Naive B cell (primary cell): ENCODE measurements around the gene LEFTY2. TPM values are rescaled to one million over a fixed set of nuclear protein-coding genes. Genes with fewer than 3 reads are reported as not detected.
"Not testable (repeated sequence)": the region's sequence is repeated elsewhere in the genome, so short reads cannot be mapped to it uniquely, and the experiment has no call there.

Source experiments
- ATAC-seq, 2 donors: fragments of 150-1000 bp; cut with Tn5 transposase; 2 replicates each; pipeline ENCODE4 v1.10.0; 2021; ENCODE audit warnings: low read depth in 2 of 2, mild to moderate bottlenecking in 2 of 2, moderate library complexity in 2 of 2
- DNase-seq: peaks from one replicate; pipeline ENCODE4 v3.0.0; 2022
- H3K27ac Mint-ChIP-seq, 6 donors: one replicate each; pipeline ENCODE4 v1.8.0; 2020 to 2022; ENCODE audit warnings: mild to moderate bottlenecking in 6 of 6, mixed read lengths in 6 of 6, moderate library complexity in 5 of 6, inconsistent platforms in 2 of 6
- H3K27me3 Mint-ChIP-seq, 3 donors: one replicate each; pipeline ENCODE4 v1.8.0; 2021 to 2022; ENCODE audit warnings: mixed read lengths in 3 of 3, mild to moderate bottlenecking in 1 of 3
- H3K36me3 Mint-ChIP-seq, 2 donors: one replicate each; pipeline ENCODE4 v1.8.0; 2020 to 2022; ENCODE audit warnings: mixed read lengths in 2 of 2, inconsistent platforms in 1 of 2, mild to moderate bottlenecking in 1 of 2
- H3K4me1 Mint-ChIP-seq, 3 donors: one replicate each; pipeline ENCODE4 v1.8.0; 2020 to 2022; ENCODE audit warnings: mixed read lengths in 3 of 3, inconsistent platforms in 1 of 3, mild to moderate bottlenecking in 1 of 3, moderate library complexity in 1 of 3
- H3K4me3 Mint-ChIP-seq, 8 donors: one replicate each; pipeline ENCODE4 v1.8.0; 2020 to 2022; ENCODE audit warnings: mild to moderate bottlenecking in 8 of 8, mixed read lengths in 8 of 8, moderate library complexity in 8 of 8, inconsistent platforms in 2 of 8
- H3K9me3 Mint-ChIP-seq, 7 donors: one replicate each; pipeline ENCODE4 v1.8.0; 2020 to 2022; ENCODE audit warnings: mixed read lengths in 7 of 7, mild to moderate bottlenecking in 5 of 7, inconsistent platforms in 2 of 7, moderate library complexity in 1 of 7
- polyA plus RNA-seq, 6 donors: library from polyadenylated mRNA; unstranded; fragments of 300-500 nt; fragmentation: Illumina TruSeq; gene quantifications; one replicate each; pipeline ENCODE4 v1.2.3, GENCODE V29; 2021; ENCODE audit warnings: low read depth in 6 of 6

The LEFTY2 gene
- polyA plus RNA-seq, 6 donors from 2014 or later = not detected

DNA sequence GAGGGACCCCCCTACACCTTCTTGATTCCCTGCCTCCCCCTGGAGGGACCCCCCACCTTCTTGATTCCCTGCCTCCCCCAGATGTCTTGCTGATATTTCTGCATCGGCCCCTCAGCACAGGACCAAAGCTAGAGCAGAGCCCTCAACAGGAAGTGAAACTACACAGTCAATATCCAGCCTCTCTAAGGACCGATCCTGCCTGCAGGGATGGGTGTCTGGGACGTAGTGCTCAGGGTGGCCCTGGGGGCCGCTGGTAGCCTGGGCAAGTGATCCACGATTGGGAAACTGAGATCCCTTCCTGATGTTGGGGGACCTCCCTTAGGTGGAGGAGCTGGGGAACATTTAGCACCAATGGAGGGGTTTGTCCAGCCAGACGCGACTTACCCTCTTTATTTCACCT, 3.9 kb upstream of the LEFTY2 start:
- no peaks in the 10 kb centered on the region for H3K9me3 Mint-ChIP-seq
- no peaks in the 10 kb centered on the region for H3K36me3 Mint-ChIP-seq
- peak; percentile 99 for ATAC-seq
- H3K4me1 Mint-ChIP-seq = peaks cover 5 to 14% (median 8%) of the 10 kb centered on the region in 3 donors
- H3K4me3 Mint-ChIP-seq = peak overlapping the region in 1 of 8 donors; percentile 53
- H3K27me3 Mint-ChIP-seq = peaks cover 11 to 19% (median 17%) of the 10 kb centered on the region in 3 donors
- H3K27ac Mint-ChIP-seq = peak overlapping the region in 1 of 6 donors; percentile 49
- peak; percentile 61 for DNase-seq

DNA sequence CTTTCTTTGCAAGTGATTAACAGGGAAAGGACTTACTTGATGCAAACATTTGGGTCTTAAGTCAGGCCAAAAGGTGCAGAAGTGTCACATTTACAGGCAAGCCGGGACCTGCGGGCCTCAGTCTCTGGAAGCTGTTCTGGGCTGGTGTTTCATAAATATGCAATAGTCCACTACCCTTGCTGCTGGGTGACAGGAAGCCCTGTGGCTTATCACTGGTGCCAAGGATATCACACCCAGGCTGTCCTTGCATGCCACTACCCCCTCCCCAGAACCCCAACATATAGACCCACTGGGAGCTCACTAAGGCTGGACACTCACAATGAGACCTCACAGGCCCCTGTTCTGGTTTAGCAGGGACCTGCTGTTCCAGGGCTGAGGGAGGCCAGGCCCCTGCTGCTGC, 3.4 kb upstream of the LEFTY2 start:
- H3K36me3 Mint-ChIP-seq = no peaks in the 10 kb centered on the region
- peak overlapping the region in 1 of 6 donors; percentile 48 for H3K27ac Mint-ChIP-seq
- H3K4me3 Mint-ChIP-seq = no peak overlapping the region
- peaks cover 5 to 14% (median 8%) of the 10 kb centered on the region in 3 donors for H3K4me1 Mint-ChIP-seq
- ATAC-seq (no peak), DNase-seq (no peak)
- H3K9me3 Mint-ChIP-seq = no peaks in the 10 kb centered on the region
- peaks cover 10 to 20% (median 16%) of the 10 kb centered on the region in 3 donors for H3K27me3 Mint-ChIP-seq

DNA sequence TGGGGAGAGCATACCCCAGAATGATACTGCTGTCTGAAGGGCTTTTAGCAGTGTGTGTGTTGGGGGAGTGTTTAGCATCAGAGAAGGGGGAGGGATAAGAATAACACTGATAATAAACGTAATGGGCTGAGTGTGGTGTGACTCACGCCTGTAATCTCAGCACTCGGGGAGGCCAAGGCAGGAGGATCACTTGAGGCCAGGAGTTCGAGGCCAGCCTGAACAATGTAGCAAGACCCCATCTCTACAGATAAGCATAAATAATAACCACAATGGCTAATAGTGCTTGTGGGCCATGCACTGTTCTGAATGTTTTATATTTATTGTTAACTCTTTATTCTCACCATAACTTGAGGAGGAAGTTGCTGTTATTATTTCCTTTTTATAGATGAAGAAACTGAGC, 2.6 kb upstream of the LEFTY2 start:
- DNase-seq = no peak
- no peak for ATAC-seq
- H3K4me3 Mint-ChIP-seq = no peak overlapping the region
- H3K4me1 Mint-ChIP-seq = peaks cover 5 to 14% (median 8%) of the 10 kb centered on the region in 3 donors
- H3K36me3 Mint-ChIP-seq = no peaks in the 10 kb centered on the region
- H3K27ac Mint-ChIP-seq = no peak overlapping the region
- peaks cover 8 to 24% (median 10%) of the 10 kb centered on the region in 3 donors for H3K27me3 Mint-ChIP-seq
- H3K9me3 Mint-ChIP-seq = no peaks in the 10 kb centered on the region

DNA sequence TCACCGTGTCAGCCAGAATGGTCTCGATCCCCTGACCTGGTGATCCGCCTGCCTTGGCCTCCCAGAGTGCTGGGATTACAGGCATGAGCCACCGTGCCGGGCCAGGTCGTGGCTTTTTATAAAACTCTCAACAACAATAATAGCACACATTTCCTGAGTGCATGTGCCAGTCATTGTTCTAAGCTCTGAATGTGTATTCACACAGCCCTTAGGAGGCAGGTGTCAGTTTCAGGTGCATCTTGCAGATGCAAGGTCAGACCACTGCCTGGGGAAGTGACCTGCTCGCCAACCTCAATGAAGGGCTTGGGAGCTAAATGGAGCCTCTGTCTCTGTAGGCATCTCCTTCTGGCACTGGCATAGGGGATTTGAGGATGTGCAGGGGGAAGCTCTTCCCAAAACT, 1.6 kb upstream of the LEFTY2 start:
- Mint-ChIP-seq H3K27ac (no peak overlapping the region), H3K27me3 (peaks cover 4 to 20% (median 8%) of the 10 kb centered on the region in 3 donors), H3K36me3 (no peaks in the 10 kb centered on the region), H3K9me3 (no peaks in the 10 kb centered on the region), H3K4me3 (no peak overlapping the region), H3K4me1 (peaks cover 5 to 14% (median 8%) of the 10 kb centered on the region in 3 donors)
- DNase-seq = no peak
- no peak for ATAC-seq

DNA sequence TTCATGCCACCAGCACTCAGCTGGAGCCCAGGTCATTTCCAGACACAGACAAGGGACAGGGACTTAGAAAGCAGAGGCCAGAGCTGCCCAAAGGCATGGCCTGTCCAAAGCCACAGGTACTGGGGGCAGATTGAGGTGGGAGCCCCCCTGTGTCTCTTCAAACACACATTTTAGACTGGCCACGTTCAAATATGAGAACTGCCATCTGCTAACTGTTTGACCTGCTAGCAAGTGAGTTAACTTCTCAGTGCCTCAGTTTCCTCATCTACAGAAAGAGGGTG, 862 bp upstream of the LEFTY2 start:
- ATAC-seq = no peak
- Mint-ChIP-seq H3K4me3 (no peak overlapping the region), H3K9me3 (no peaks in the 10 kb centered on the region), H3K27ac (no peak overlapping the region), H3K27me3 (peaks cover 0 to 15% (median 8%) of the 10 kb centered on the region in 3 donors), H3K4me1 (peaks cover 8 to 14% (median 8%) of the 10 kb centered on the region in 3 donors), H3K36me3 (no peaks in the 10 kb centered on the region)
- no peak for DNase-seq

DNA sequence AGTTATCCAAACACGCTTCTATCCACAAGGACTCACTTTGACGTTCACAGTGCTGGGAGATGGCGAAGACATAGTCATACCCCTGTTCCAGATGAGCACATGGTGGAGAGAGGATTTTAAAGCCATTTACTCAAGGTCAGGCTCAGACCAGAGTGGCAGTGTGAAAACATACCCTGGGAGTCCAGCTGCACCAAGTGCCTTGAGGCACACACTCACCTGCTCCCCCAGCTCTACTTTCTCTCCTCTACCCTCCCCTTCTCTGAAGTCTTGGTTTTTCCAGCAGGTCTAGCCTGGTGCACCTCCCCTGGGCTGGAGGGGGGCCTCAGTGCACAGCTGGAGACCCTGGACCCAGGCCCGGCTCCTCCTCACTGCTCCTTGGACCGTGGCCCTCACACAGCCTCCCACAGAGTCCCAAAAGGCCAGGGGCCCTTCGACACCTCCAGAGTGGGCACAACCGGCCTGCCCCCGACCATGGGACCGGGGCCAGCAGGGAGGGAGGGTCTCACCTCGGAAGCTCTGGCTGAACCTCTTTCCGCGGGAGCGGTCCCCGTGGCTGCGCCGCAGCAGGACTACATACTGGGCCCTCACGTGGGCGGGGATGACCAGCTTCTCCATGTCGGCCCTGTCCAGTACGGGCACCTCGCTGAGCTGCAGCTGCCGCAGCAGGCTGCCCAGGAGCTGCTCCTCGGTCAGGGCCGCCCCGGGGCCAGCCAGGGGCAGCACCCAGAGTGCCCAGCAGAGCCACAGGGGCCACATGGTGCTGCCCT, 452 bp downstream of the LEFTY2 start:
- no peaks in the 10 kb centered on the region for H3K36me3 Mint-ChIP-seq
- H3K4me3 Mint-ChIP-seq = peak overlapping the region in 1 of 8 donors; percentile 76
- peaks cover 8 to 14% (median 8%) of the 10 kb centered on the region in 3 donors for H3K4me1 Mint-ChIP-seq
- no peaks in the 10 kb centered on the region for H3K9me3 Mint-ChIP-seq
- H3K27ac Mint-ChIP-seq = peak overlapping the region in 2 of 6 donors; percentile 11 to 32
- ATAC-seq (no peak), DNase-seq (no peak)
- H3K27me3 Mint-ChIP-seq = peaks cover 0 to 15% (median 5%) of the 10 kb centered on the region in 3 donors

DNA sequence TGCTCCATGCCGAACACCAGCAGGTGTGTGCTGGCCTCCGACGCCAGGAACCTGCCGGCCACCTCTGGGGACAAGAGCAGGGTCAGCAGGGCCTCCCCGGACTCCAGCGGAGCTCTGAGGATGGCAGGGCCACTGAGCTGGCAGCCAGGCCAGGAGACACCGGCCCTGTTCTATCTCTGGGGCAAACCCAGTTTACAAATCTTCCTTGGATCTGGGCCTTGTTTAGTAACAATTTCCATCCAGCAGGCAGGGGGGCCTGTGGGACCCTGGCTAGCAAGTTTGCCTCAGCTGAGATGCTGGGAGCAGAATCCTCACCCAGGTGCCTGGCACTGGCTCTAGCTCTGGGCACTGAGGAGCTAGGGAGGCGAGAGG, 1.1 kb downstream of the LEFTY2 start:
- DNase-seq, H3K27ac Mint-ChIP-seq, ATAC-seq, H3K4me3 Mint-ChIP-seq, H3K9me3 Mint-ChIP-seq, H3K36me3 Mint-ChIP-seq, H3K4me1 Mint-ChIP-seq: not testable (repeated sequence)
- H3K27me3 Mint-ChIP-seq = peaks cover 0 to 12% (median 4%) of the 10 kb centered on the region in 3 donors

DNA sequence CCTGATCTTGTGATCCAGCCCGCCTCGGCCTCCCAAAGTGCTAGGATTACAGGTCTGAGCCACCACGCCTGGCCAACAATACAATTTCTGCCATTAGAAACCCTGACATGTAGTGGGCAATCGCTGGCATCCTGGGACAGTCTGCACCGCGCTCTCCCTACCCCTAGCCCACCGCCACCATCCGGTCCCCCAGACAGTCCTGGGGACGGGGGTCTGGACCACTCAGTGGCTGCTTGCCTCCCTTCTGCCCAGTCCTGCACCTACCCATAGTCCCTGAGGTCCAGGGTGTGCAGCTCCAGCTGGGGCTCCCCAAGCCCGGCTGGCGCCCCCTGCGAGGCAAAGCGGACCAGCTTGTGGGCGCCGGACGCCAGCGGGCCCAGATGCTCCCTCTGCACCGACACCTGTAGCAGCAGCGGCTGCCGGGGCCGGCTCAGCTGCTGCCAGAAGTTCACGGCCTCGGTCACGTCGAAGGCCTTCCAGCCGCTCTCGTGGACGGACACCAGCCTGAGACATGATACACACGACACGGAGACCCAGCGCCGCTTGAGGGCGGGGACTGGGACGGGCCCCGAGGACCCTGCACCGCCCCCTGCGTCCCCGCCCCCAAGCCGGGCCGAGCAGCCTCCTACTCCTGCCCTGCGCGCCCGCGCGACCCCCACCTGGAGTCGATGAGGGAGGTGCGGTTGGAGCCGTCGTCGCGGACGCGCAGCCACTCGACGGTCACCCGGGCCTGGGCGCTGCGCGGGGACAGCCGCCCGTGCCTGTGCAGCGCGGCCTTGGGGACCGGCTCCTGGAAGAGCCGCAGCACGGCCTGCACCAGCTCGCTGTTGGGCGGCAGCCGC, 1.7 kb downstream of the LEFTY2 start:
- not testable (repeated sequence) for DNase-seq, H3K4me3 Mint-ChIP-seq, H3K9me3 Mint-ChIP-seq, ATAC-seq, H3K4me1 Mint-ChIP-seq, H3K27me3 Mint-ChIP-seq, H3K36me3 Mint-ChIP-seq, H3K27ac Mint-ChIP-seq

DNA sequence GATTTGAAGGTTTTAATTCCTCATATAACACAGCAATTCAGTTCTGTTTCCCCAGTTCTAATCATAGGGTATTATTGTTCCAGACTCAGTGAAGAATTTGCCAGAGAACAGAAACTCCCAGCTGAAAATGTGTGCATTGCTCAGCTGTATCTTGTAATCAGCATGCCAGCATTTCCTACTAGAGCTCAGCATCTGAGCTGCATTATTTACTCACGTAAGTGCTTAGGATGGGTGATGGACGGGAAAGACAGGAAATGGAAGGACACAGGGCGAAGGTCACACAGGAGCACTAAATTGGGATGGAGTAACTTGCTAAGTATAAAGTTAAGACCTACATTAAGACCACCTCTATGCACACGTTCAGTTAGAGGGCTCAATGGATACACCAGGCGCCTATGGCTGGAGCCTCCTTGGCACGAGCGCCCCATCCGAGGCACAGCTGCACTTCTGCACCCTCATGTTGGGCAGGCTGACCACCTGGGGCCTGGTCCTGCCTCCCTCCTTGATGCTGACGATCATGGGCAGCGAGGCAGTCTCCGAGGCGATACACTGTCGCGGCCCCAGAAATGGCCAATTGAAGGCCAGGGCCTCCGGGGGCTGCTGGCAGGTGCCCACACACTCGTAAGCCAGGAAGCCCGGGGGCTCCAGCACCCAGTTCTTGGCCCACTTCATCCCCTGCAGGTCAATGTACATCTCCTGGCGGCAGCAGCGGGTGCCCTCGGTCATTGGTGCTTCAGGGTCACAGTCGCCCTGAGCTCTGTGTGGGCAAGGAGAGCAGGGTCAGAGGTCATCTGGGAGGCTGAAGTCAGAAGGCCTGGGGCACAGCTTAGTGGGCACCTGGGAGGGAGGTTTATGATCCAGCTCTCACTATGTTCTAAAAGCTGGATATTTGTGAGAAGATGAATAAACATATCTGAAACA, 3.7 kb downstream of the LEFTY2 start:
- Mint-ChIP-seq H3K4me1 (peaks cover 0 to 3% (median 0%) of the 10 kb centered on the region in 3 donors), H3K9me3 (no peaks in the 10 kb centered on the region), H3K4me3 (no peak overlapping the region), H3K36me3 (no peaks in the 10 kb centered on the region), H3K27me3 (peaks cover 0 to 8% (median 4%) of the 10 kb centered on the region in 3 donors), H3K27ac (peak overlapping the region in 1 of 6 donors; percentile 14)
- no peak for DNase-seq
- ATAC-seq = no peak

DNA sequence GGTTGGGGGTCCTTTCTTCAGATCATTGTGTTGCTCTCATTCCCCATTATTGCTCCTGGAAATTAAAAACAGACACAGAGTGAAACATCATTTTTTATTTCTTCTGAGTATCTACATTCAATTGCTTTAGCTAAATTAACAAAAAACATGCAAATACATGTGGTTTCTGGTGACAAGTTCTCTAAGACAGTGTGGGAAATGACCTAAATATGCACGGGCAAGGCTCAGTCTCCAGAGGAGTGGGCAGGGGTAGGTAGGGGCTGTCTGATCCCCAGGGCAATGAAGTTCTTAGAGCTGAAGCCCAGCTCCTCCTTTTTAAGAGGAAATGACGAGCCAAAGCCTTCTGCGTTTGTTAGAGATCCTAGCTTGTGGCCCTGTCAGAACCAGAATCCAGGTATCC, 4.5 kb downstream of the LEFTY2 start:
- no peak for DNase-seq
- Mint-ChIP-seq H3K27me3 (peaks cover 0 to 8% (median 3%) of the 10 kb centered on the region in 3 donors), H3K27ac (no peak overlapping the region), H3K36me3 (no peaks in the 10 kb centered on the region), H3K4me3 (no peak overlapping the region), H3K4me1 (peaks cover 0 to 3% (median 0%) of the 10 kb centered on the region in 3 donors), H3K9me3 (no peaks in the 10 kb centered on the region)
- ATAC-seq = no peak

DNA sequence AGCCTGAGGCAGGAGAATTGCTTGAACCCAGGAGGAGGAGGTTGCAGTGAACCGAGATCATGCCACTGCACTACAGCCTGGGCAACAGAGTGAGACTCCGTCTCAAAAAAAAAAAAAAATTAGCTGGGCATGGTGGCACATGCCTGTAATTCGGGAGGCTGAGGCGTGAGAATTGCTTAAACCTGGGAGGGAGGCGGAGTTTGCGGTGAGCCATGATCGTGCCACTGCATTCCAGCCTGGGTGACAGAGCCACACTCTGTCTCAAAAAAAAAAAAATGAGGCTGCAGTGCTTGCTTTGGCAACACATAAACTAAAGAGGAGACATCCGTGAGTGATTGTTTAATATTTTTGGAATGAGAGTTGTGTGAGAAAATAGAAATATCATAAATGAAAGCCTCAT, 4.9 kb downstream of the LEFTY2 start:
- H3K27me3 Mint-ChIP-seq, H3K4me1 Mint-ChIP-seq, H3K4me3 Mint-ChIP-seq, H3K9me3 Mint-ChIP-seq, DNase-seq, H3K36me3 Mint-ChIP-seq, ATAC-seq, H3K27ac Mint-ChIP-seq: not testable (repeated sequence)

DNA sequence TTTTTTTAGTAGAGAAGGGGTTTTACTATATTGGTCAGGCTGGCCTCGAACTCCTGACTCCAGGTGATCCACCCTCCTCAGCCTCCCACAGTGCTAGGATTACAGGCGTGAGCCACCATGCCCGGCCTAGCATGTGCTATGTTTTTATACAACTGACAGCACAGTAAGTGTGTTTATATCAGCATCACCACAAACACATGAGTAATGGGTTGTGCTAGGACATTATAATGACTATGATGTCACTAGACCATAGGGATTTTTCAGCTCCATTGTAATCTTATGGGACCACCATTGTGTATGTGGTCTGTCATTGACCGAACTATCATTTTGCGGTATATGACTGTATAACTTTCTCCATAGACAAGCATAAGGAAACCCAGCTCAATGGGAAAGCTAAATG, 6.3 kb downstream of the LEFTY2 start:
- Mint-ChIP-seq H3K27ac (peak overlapping the region in 2 of 6 donors; percentile 68 to 74), H3K36me3 (no peaks in the 10 kb centered on the region), H3K27me3 (peaks cover 0 to 4% (median 0%) of the 10 kb centered on the region in 3 donors), H3K4me3 (no peak overlapping the region), H3K4me1 (peaks cover 0 to 3% (median 0%) of the 10 kb centered on the region in 3 donors), H3K9me3 (no peaks in the 10 kb centered on the region)
- ATAC-seq (no peak), DNase-seq (no peak)

DNA sequence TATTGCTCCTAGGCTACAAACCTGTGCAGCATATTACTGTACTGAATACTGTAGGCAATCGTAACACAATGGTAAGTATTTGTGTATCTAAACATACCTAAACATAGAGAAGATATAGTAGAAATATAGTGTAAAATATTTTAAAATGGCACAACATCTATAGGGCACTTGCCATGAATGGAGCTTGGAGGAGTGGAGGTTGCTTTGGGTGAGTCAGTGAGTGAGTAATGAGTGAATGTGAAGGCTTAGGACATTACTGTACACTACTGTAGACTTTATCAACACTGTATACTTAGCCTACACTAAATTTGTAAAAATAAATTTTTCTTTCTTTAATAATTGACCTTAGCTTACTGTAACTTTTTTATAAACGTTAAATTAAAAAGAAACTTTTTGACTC, 7.9 kb downstream of the LEFTY2 start:
- no peak overlapping the region for H3K4me3 Mint-ChIP-seq
- H3K9me3 Mint-ChIP-seq = no peaks in the 10 kb centered on the region
- H3K27me3 Mint-ChIP-seq = no peaks in the 10 kb centered on the region
- H3K27ac Mint-ChIP-seq = no peak overlapping the region
- peaks cover 0 to 3% (median 0%) of the 10 kb centered on the region in 3 donors for H3K4me1 Mint-ChIP-seq
- H3K36me3 Mint-ChIP-seq = no peaks in the 10 kb centered on the region
- no peak for ATAC-seq
- DNase-seq = no peak
